Right lobe of liver (tissue), 6 donors: ENCODE measurements around the gene COL23A1. TPM values are rescaled to one million over a fixed set of nuclear protein-coding genes. Genes with fewer than 3 reads are reported as not detected.

Experiments used
- ATAC-seq, 4 donors: fragments of 200-7000 bp; cut with Tn5 transposase; one replicate each; pipeline ENCODE4 v1.9.1; 2020; ENCODE audit warnings: mild to moderate bottlenecking in 4 of 4, moderate library complexity in 4 of 4
- DNase-seq, 3 donors: peaks; one replicate each; pipeline ENCODE4 v3.0.0-alpha.2; 2020
- H3K27ac ChIP-seq, 3 donors: fragments of 200-600 bp; one replicate each; pipeline ENCODE4 v1.8.0; 2022
- H3K27me3 ChIP-seq, 2 donors: fragments of 200-600 bp; one replicate each; pipeline ENCODE4 v1.8.0; 2022
- H3K36me3 ChIP-seq, 4 donors: fragments of 200-600 bp; sonication (generic) in 1 of 4; one replicate each; pipeline versions ENCODE4 v1.5.1 to v1.8.0; 2017 to 2022; ENCODE audit warnings: control low read depth in 1 of 4
- H3K4me1 ChIP-seq, 4 donors: fragments of 200-600 bp; sonication (generic) in 1 of 4; one replicate each; pipeline versions ENCODE4 v1.5.1 to v1.8.0; 2017 to 2022; ENCODE audit warnings: control low read depth in 1 of 4
- H3K4me3 ChIP-seq, 3 donors: fragments of 200-600 bp; one replicate each; pipeline ENCODE4 v1.8.0; 2022
- H3K9me3 ChIP-seq, 4 donors: fragments of 200-600 bp; sonication (generic) in 1 of 4; one replicate each; pipeline versions ENCODE4 v1.5.1 to v1.8.0; 2017 to 2022; ENCODE audit warnings: control low read depth in 1 of 4
- CTCF ChIP-seq, 4 donors: fragments of 200-600 bp in 3 of 4; fragments of 450-650 bp in 1 of 4; IDR thresholded peaks; one replicate each; pipeline versions ENCODE4 v1.5.1 to v1.8.0; 2016 to 2022; ENCODE audit warnings: antibody characterized with exemption in 4 of 4, mild to moderate bottlenecking in 2 of 4
- POLR2A ChIP-seq: fragments of 450-650 bp; IDR thresholded peaks from one replicate; pipeline ENCODE4 v1.6.1; 2017; ENCODE audit warnings: antibody characterized with exemption, mild to moderate bottlenecking
- WGBS: methylation state at CpG from one replicate; pipeline ENCODE4 v1.1.6; 2018; ENCODE audit warnings: low coverage, low lambda C conversion rate; ENCODE audit not compliant: insufficient coverage; ENCODE audit errors: missing lambda C conversion rate; 5-methylcytosine and 5-hydroxymethylcytosine counted together
- intact Hi-C, 2 donors: fragments of 100-400 bp; cut with DNase I; formaldehyde crosslinking; loops; one replicate each; pipeline versions ENCODE4 v1.11.2 to v1.14.1; 2022
- total RNA-seq, 6 experiments: library from RNA; depleted of rRNA in 2 of 6; stranded (reverse); fragments of >200 nt in 2 of 6; fragmentation: NEBNext Ultra II Directional in 3 of 6; extraction: Animal tissue kit (Norgen Biotek cat#: 25700) in 3 of 6; gene quantifications; one replicate each; pipeline versions ENCODE4 v1.1.0 to v1.2.4, GENCODE V29; 2016 to 2023
- donor health status: DM: no; HTN: yes; CAD: no.
- donor health status: DM: no; HTN: no; CAD: no.
- donor health status: DM: no; HTN: no; CAD: no.
- donor health status: DM: no; HTN: yes; CAD: no.
- donor health status: DM: no; HTN: yes; CAD: no.

COL23A1 gene
- total RNA-seq, 6 experiments from 2014 or later, result 0.25 to 1.2 (median 0.50) TPM

GRCh38 chr5:178520851-178521250 is 69.3 kb downstream of the COL23A1 start:
- H3K36me3 ChIP-seq, result no peaks in the 10 kb centered on the region
- DNase-seq, result no peak
- H3K4me3 ChIP-seq, result no peak overlapping the region
- no peak for TF ChIP-seq CTCF (IDR thresholded peaks at IDR 0.05)
- no peak for TF ChIP-seq POLR2A
- no peak overlapping the region for H3K27ac ChIP-seq
- no peaks in the 10 kb centered on the region for H3K4me1 ChIP-seq
- WGBS, result 87% methylated on average over 4 of the region's 4 CpGs
- no peaks in the 10 kb centered on the region for H3K27me3 ChIP-seq
- no peak for ATAC-seq
- intact Hi-C loops, result no loop called here
- H3K9me3 ChIP-seq, result no peaks in the 10 kb centered on the region

DNA sequence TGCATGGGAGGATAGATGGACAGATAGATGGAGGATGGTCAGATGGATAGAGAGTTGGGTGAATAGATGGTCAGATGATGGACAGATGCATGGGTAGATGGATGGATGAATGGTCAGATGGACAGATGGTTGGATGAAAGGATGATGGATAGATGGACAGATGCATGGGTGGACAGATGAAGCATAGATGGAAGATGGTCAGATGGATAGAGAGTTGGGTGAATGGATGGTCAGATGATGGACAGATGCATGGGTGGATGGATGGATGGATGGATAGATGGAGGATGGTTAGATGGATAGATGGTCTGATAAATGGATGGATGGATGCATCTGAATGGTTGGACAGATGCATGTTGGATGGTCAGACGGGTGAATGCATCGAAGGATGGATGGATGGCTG is 70.4 kb downstream of the COL23A1 start:
- intact Hi-C loops, result no loop called here
- DNase-seq (no peak), ATAC-seq (no peak)
- 75% methylated on average over 2 of the region's 2 CpGs for WGBS
- no peaks in the 10 kb centered on the region for H3K36me3 ChIP-seq
- H3K4me1 ChIP-seq, result no peaks in the 10 kb centered on the region
- H3K27me3 ChIP-seq, result no peaks in the 10 kb centered on the region
- H3K4me3 ChIP-seq, result no peak overlapping the region
- H3K9me3 ChIP-seq, result no peaks in the 10 kb centered on the region
- H3K27ac ChIP-seq, result no peak overlapping the region
- TF ChIP-seq CTCF (IDR thresholded peaks at IDR 0.05), result no peak
- no peak for TF ChIP-seq POLR2A

- no peak overlapping the region for H3K4me3 ChIP-seq
- no peak overlapping the region for H3K27ac ChIP-seq
- H3K9me3 ChIP-seq, result no peaks in the 10 kb centered on the region
- H3K36me3 ChIP-seq, result no peaks in the 10 kb centered on the region
- TF ChIP-seq POLR2A, result no peak
- TF ChIP-seq CTCF (IDR thresholded peaks at IDR 0.05), result no peak
- WGBS, result 60% methylated on average over 2 of the region's 6 CpGs
- intact Hi-C loops, result no loop called here
- DNase-seq (peak in 1 of 3 donors; percentile 27), ATAC-seq (no peak)
- H3K27me3 ChIP-seq, result no peaks in the 10 kb centered on the region
- H3K4me1 ChIP-seq, result no peaks in the 10 kb centered on the region
These were observed 71.0 kb downstream of the COL23A1 start for GRCh38 chr5:178519155-178519554.

DNA sequence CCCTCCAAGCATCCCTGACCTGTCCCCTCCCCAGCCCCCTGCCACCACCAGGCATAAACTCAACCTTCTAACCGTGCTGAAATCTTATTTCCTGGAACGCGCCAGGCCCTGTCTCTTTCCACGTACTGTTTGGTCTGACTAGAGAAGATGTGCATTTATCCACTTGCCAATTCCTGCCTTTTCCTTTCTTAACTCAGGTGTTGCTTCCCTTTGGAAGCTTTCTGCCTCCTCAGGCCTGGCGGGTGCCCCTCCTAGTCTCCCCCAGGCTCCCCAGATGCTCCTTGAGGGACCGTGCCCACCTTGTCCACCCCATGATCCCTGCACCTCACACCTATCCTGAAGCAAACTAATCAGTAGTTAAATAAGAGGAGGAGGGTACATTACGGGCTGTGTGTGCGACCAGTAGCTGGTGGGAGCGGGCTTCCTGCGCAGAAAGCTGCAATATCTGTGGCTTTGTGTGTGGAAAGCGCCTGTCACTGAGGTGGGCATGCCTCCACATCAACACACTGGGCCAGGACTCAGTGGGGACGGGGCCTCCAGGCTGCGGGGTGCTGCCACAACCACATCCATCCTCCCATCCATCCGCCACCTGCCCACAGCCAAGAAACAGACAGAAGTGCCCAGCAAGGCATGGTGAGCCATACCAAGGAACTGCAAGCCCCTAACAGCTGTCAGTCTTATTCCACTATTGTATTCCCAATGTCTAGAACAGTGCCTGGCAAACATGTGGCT is 73.5 kb downstream of the COL23A1 start:
- no peak for ATAC-seq
- H3K27ac ChIP-seq, result no peak overlapping the region
- no peaks in the 10 kb centered on the region for H3K36me3 ChIP-seq
- H3K4me3 ChIP-seq, result no peak overlapping the region
- TF ChIP-seq CTCF (IDR thresholded peaks at IDR 0.05) (no peak), POLR2A (no peak)
- H3K4me1 ChIP-seq, result no peaks in the 10 kb centered on the region
- intact Hi-C loops, result no loop called here
- WGBS, result 52% methylated on average over 8 of the region's 14 CpGs
- DNase-seq, result no peak
- no peaks in the 10 kb centered on the region for H3K27me3 ChIP-seq
- no peaks in the 10 kb centered on the region for H3K9me3 ChIP-seq
